IMR-90 (cell line): ENCODE results near the gene NCKAP5. TPM values are rescaled to one million over a fixed set of nuclear protein-coding genes. Genes with fewer than 3 reads are reported as not detected.

Experiments
- ATAC-seq: fragments of 200-7000 bp; cut with Tn5 transposase; 2 replicates; pipeline ENCODE4 v1.9.1; 2020; ENCODE audit warnings: low read depth, mild to moderate bottlenecking, moderate library complexity
- BruUV-seq: library from RNA; stranded (reverse); fragments of 400-500 nt; replicated peaks from 2 replicates; lab custom pipeline; 2021; lab: Mats Ljungman, UMichigan
- CTCF ChIA-PET: fragments of 300-600 bp; formaldehyde crosslinking; extraction: SDS; loops from one replicate; lab custom pipeline; 2021; ENCODE audit warnings: antibody characterized with exemption; lab: Yijun Ruan, JAX
- POLR2A ChIA-PET: fragments of 300-600 bp; sonication (Branson Sonifier 250); formaldehyde crosslinking; loops from one replicate; lab custom pipeline; 2022; ENCODE audit warnings: antibody characterized with exemption; ENCODE audit not compliant: unreplicated experiment; lab: Charles Lee
- DNase-seq: peaks from one replicate; pipeline ENCODE4 v3.0.0; 2013
- H2AFZ ChIP-seq: replicated peaks from 2 replicates; pipeline ENCODE3; 2013; ENCODE audit warnings: low read length, mild to moderate bottlenecking; ENCODE audit not compliant: poor library complexity
- H2AK5ac ChIP-seq: 2 replicates; pipeline ENCODE4 v1.6.1; 2013; ENCODE audit warnings: low read depth, low read length, inconsistent platforms
- H2AK9ac ChIP-seq: replicated peaks from 2 replicates; pipeline ENCODE3; 2013; ENCODE audit warnings: mild to moderate bottlenecking, low read depth, low read length, moderate library complexity; ENCODE audit not compliant: poor library complexity
- H2BK120ac ChIP-seq: 2 replicates; pipeline ENCODE4 v1.6.1; 2013; ENCODE audit warnings: low read depth, low read length, inconsistent platforms
- H2BK15ac ChIP-seq: 3 replicates; pipeline ENCODE4 v1.6.1; 2013; ENCODE audit warnings: low read depth, low read length, inconsistent platforms
- H2BK20ac ChIP-seq: 2 replicates; pipeline ENCODE4 v1.6.1; 2013; ENCODE audit warnings: low read depth, mild to moderate bottlenecking, inconsistent platforms, low read length, moderate library complexity
- H2BK5ac ChIP-seq: 2 replicates; pipeline ENCODE4 v1.6.1; 2013; ENCODE audit warnings: mild to moderate bottlenecking, low read depth, low read length, inconsistent platforms; ENCODE audit not compliant: poor library complexity, severe bottlenecking
- H3K14ac ChIP-seq: replicated peaks from 2 replicates; pipeline ENCODE4 v1.6.1; 2013; ENCODE audit warnings: low read depth, low read length, inconsistent platforms
- H3K18ac ChIP-seq: 2 replicates; pipeline ENCODE4 v1.6.1; 2013; ENCODE audit warnings: low read depth, low read length, control low read depth
- H3K23ac ChIP-seq: 2 replicates; pipeline ENCODE4 v1.6.1; 2013; ENCODE audit warnings: low read depth, low read length, inconsistent platforms
- H3K27ac ChIP-seq: 2 replicates; pipeline ENCODE4 v1.5.1; 2013; ENCODE audit warnings: mild to moderate bottlenecking, control low read depth, low read length; ENCODE audit not compliant: insufficient read depth
- H3K27me3 ChIP-seq: 2 replicates; pipeline ENCODE4 v1.6.1; 2013; ENCODE audit warnings: low read length; ENCODE audit not compliant: control insufficient read depth, insufficient read depth
- H3K36me3 ChIP-seq: 2 replicates; pipeline ENCODE4 v1.6.1; 2013; ENCODE audit warnings: low read length, mixed read lengths; ENCODE audit not compliant: control insufficient read depth, insufficient read depth
- H3K4ac ChIP-seq: 2 replicates; pipeline ENCODE4 v1.6.1; 2013; ENCODE audit warnings: low read depth, low read length, inconsistent platforms
- H3K4me1 ChIP-seq: 2 replicates; pipeline ENCODE4 v1.6.1; 2013; ENCODE audit warnings: low read length, mixed read lengths; ENCODE audit not compliant: control insufficient read depth, insufficient read depth
- H3K4me2 ChIP-seq: 2 replicates; pipeline ENCODE4 v1.6.1; 2013; ENCODE audit warnings: low read depth, mild to moderate bottlenecking, control low read depth, low read length, moderate library complexity
- H3K4me3 ChIP-seq: 2 replicates; pipeline ENCODE4 v1.5.1; 2013; ENCODE audit warnings: low read depth, mild to moderate bottlenecking, control low read depth, low read length, moderate library complexity; ENCODE audit not compliant: insufficient read depth
- H3K56ac ChIP-seq: 2 replicates; pipeline ENCODE4 v1.6.1; 2013; ENCODE audit warnings: low read length, inconsistent platforms; ENCODE audit not compliant: insufficient read depth; ENCODE audit errors: extremely low read depth
- H3K79me1 ChIP-seq, 2 experiments: 2 replicates each; pipeline ENCODE4 v1.6.1; 2013; ENCODE audit warnings: low read length in 2 of 2, inconsistent platforms in 1 of 2, low read depth in 1 of 2
- H3K9ac ChIP-seq: 2 replicates; pipeline ENCODE4 v1.6.1; 2013; ENCODE audit warnings: low read depth, low read length, control low read depth
- H3K9me1 ChIP-seq: 2 replicates; pipeline ENCODE4 v1.6.1; 2013; ENCODE audit warnings: low read length, inconsistent platforms; ENCODE audit not compliant: insufficient read depth
- H3K9me3 ChIP-seq: 2 replicates; pipeline ENCODE4 v1.6.1; 2013; ENCODE audit warnings: low read length; ENCODE audit not compliant: control insufficient read depth, insufficient read depth
- H4K20me1 ChIP-seq: 2 replicates; pipeline ENCODE4 v1.6.1; 2013; ENCODE audit warnings: low read length, inconsistent platforms; ENCODE audit not compliant: insufficient read depth
- H4K5ac ChIP-seq: 2 replicates; pipeline ENCODE4 v1.6.1; 2013; ENCODE audit warnings: mild to moderate bottlenecking, low read depth, low read length, control low read depth
- H4K8ac ChIP-seq, 2 experiments: 2 replicates each; pipeline ENCODE4 v1.6.1; 2013; ENCODE audit warnings: low read depth in 2 of 2, low read length in 2 of 2, control low read depth in 1 of 2, inconsistent platforms in 1 of 2
- H4K91ac ChIP-seq: 2 replicates; pipeline ENCODE4 v1.6.1; 2013; ENCODE audit warnings: low read depth, low read length, inconsistent platforms; ENCODE audit not compliant: insufficient read depth
- CEBPB ChIP-seq: IDR thresholded peaks from 2 replicates; pipeline ENCODE4 v1.6.1; 2012; ENCODE audit warnings: low read depth, low read length, improper control_type of control experiment
- FOS ChIP-seq: fragments of 150-350 bp; IDR thresholded peaks from 2 replicates; pipeline ENCODE4 v1.6.1; 2016; ENCODE audit warnings: low read depth, low read length
- dilution Hi-C: fragments of 300-500 bp; cut with HindIII; formaldehyde crosslinking; loops from one replicate; pipeline ENCODE4 v1.14.3; 2018; ENCODE audit warnings: low sequenced_read_pairs; ENCODE audit not compliant: unreplicated experiment
- in situ Hi-C: fragments of 300-500 bp; cut with MboI; formaldehyde crosslinking; loops from 3 replicates; pipeline ENCODE4 v1.14.3; 2019; ENCODE audit warnings: low sequenced_read_pairs, inconsistent platforms, mixed read lengths
- intact Hi-C: fragments of 100-400 bp; cut with micrococcal nuclease; formaldehyde crosslinking; loops from 2 replicates; pipeline ENCODE4 v1.10.0; 2022
- polyA plus RNA-seq, 3 experiments: library from polyadenylated mRNA; depleted of rRNA; stranded (reverse); fragments of >200 nt; gene quantifications; 2 replicates each; pipeline ENCODE4 v1.2.3, GENCODE V29; 2012; ENCODE audit warnings: low replicate concordance in 1 of 3
- total RNA-seq: library from RNA; depleted of rRNA; stranded (reverse); fragments of >200 nt; gene quantifications from 2 replicates; pipeline ENCODE4 v1.2.3, GENCODE V29; 2012

NCKAP5 gene
- total and polyA plus RNA-seq, 2 of the 4 experiments (the other 2 are of a cell fraction), result 2.7 to 3.9 TPM

DNA sequence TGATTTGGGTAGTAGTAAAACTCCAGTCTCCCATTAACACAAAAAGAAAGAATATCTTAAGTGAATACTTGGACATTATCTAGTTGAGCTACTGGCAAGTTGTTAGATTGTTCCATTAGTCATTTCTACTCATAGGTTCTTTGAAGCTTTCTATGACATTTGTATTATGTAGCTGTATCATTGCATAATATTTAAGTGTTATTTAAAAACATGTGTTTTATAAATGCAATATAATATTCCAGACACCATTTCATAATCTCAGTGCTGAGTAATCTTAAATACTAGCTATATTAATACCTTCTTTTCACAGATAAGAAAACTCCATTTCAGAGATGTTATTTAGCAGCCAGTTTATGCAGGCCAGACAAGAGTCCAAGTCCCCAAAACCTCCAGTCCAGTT is 271.9 kb downstream of the NCKAP5 start:
- no peak overlapping the region for H3K4me2 ChIP-seq
- peak overlapping the region; percentile 60 for H2BK20ac ChIP-seq
- H4K20me1 ChIP-seq, result no peaks in the 10 kb centered on the region
- dilution Hi-C loops, result no loop called here
- H3K56ac ChIP-seq, result no peak overlapping the region
- H3K9me1 ChIP-seq, result 0 out of 2 replicates have a peak, but pooled peaks cover 4% of the 10 kb centered on the region
- intact Hi-C loops, result no loop called here
- H3K36me3 ChIP-seq, result no peaks in the 10 kb centered on the region
- H3K4ac ChIP-seq, result peak overlapping the region; percentile 91; the same call in 1 of the 2 replicates
- H3K23ac ChIP-seq, result no peak overlapping the region
- POLR2A ChIA-PET, result no interaction called here
- H3K79me1 ChIP-seq, result peaks cover 10 to 33% of the 10 kb centered on the region in 2 experiments
- H2AFZ ChIP-seq, result no peak overlapping the region
- H3K27ac ChIP-seq, result no peak overlapping the region
- no peaks in the 10 kb centered on the region for H3K27me3 ChIP-seq
- DNase-seq (peak; percentile 30), ATAC-seq (no peak)
- peak overlapping the region; percentile 92; the same call in 1 of the 2 replicates for H4K91ac ChIP-seq
- no peak overlapping the region for H3K9ac ChIP-seq
- H3K18ac ChIP-seq, result peak overlapping the region; percentile 38; the same call in 1 of the 2 replicates
- H3K4me1 ChIP-seq, result peaks cover 7% of the 10 kb centered on the region
- no peak overlapping the region for H3K4me3 ChIP-seq
- peak overlapping the region; percentile 95 for H2BK120ac ChIP-seq
- CTCF ChIA-PET, result no interaction called here
- H2BK5ac ChIP-seq, result peak overlapping the region; percentile 55
- H2AK5ac ChIP-seq, result peak overlapping the region; percentile 60; the same call in 1 of the 2 replicates
- BruUV-seq, result no TSS peak
- peak overlapping the region; percentile 91; the same call in 1 of the 2 replicates for H3K14ac ChIP-seq
- H2AK9ac ChIP-seq, result no peak overlapping the region
- TF ChIP-seq CEBPB (0 out of 2 replicates have a peak, but pooled peaks have one; percentile 36), FOS (no peak)
- peak overlapping the region; percentile 98; the same call in 2 of the 3 replicates for H2BK15ac ChIP-seq
- no peak overlapping the region for H4K5ac ChIP-seq
- in situ Hi-C loops, result no loop called here
- H4K8ac ChIP-seq, result peak overlapping the region; percentile 55 to 89
- H3K9me3 ChIP-seq, result no peaks in the 10 kb centered on the region
